Hippocampal formation (tissue), 2 donors: ENCODE results near the gene KRT33A.
"Not testable (repeated sequence)": the region's sequence is repeated elsewhere in the genome, so short reads cannot be mapped to it uniquely, and the experiment has no call there.

Source experiments
- DNase-seq, 2 donors: peaks; one replicate each; lab custom pipeline; 2025; lab: John Stamatoyannopoulos, UW

Gene KRT33A

DNA sequence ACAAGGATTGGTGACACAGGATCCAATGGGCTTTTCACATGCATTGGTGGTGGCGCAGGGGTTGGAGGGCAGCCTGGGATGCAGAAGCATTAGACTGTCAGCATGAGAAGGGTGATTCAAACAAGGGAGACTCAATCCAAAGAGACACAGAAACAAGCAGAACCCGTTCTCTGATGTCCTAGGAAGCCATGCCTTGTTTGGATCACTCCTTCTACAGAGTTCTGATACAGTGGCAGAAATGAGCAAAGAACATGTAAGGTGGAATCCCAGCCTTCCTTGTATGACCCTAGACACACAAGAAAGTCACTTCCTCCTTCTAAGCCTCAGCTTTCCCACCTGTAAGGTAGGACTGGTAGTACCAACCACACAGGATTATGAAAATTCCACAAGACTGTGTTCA is 13.3 kb upstream of the KRT33A start:
- no peak for DNase-seq

DNA sequence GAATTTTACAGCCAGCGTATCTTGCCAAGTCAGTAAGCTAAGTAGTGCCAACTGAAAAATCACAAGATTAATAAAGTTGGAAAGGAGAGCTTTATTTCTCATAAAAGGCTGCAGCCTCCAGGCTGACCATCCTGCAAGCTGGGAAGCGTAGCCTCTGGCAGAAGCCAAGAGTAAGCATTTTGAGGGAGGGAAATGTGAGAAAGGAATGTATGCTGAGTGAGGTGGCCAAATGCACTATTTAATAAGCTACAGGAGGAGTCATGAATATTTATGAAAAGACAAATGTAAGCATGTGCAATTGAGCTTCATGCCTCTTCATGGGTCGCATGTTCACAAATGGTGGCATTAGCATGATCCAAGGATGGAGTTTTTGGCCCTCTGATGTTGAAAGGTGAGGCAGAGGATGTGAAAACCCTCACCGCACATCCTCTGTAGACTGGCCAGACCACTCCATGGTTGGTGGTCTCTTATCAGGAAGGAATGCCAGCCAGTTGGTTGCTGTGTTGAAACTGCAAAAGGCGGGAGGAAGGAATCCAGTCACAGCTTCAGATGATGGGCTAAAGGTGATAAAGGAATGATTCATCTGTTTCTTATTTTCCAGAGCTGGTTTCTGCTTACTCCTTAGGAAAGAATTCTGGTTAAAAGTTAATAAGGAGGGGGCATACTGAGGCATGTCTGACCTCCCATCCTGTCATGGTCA is 9.8 kb upstream of the KRT33A start:
- DNase-seq, result no peak

GRCh38 chr17:41354536-41354935 is 3.9 kb upstream of the KRT33A start:
- DNase-seq, result no peak

DNA sequence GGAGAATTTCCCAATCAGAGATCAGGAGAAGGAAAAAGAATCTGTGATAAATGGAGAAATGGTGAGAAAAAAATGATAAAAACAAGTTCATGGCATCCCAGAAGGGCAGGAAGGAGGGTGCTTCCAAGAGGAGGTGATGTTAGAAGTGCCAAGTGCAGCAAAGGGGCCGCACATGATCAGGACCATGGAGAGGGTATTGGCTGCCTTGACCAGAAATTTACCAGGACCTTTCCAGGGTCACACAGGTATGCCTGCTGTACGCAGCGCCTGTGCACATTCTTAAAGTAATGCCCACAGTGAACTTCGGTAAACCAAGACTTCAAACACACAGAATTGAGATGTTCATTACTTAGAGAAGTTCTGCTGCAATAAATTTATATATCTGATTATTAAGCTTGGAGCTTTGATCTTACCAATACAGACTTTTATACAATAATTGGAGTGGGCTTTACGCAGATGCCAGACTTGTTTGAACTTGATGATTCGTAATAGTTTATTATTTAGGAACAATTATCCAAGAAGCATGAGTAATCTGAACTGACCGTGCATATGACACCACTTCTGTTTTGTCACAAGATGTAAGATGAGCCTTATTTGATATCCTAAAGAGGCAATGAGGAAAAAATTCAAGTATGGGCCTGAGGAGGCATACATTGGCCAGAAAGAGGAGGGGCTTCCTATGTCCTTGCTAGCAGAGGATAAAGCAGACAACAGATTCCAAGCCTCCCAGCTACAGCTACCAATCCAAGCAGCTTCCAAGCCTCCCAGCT is 2.2 kb upstream of the KRT33A start:
- no peak for DNase-seq

GRCh38 chr17:41351177-41351576 is 549 bp upstream of the KRT33A start:
- DNase-seq, result no peak

- DNase-seq, result no peak
Measured at GRCh38 chr17:41347869-41348760, 2.5 kb downstream of the KRT33A start.

GRCh38 chr17:41346421-41346820 is 4.2 kb downstream of the KRT33A start:
- DNase-seq, result not testable (repeated sequence)

GRCh38 chr17:41345992-41346391 is 4.6 kb downstream of the KRT33A start:
- no peak for DNase-seq

DNA sequence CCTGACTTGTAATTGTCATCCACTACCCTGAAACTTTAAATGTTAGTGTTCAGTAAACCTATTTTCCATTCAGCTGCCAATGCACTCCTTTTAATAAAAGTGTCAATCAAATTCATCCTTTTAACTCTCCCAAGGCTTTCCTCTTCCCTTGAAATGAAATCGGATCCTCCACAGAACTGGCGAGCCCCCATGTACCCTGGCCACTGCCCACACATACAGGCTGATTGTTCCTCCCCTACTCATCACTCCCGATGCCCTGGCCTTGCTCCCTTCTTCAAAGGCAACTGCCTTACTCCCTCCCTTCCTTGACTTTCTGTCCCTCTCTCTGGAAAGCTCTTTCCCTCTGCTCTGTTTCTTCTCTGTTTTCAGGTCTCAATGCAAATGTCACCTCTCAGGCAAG is 7.6 kb downstream of the KRT33A start:
- DNase-seq, result no peak

DNA sequence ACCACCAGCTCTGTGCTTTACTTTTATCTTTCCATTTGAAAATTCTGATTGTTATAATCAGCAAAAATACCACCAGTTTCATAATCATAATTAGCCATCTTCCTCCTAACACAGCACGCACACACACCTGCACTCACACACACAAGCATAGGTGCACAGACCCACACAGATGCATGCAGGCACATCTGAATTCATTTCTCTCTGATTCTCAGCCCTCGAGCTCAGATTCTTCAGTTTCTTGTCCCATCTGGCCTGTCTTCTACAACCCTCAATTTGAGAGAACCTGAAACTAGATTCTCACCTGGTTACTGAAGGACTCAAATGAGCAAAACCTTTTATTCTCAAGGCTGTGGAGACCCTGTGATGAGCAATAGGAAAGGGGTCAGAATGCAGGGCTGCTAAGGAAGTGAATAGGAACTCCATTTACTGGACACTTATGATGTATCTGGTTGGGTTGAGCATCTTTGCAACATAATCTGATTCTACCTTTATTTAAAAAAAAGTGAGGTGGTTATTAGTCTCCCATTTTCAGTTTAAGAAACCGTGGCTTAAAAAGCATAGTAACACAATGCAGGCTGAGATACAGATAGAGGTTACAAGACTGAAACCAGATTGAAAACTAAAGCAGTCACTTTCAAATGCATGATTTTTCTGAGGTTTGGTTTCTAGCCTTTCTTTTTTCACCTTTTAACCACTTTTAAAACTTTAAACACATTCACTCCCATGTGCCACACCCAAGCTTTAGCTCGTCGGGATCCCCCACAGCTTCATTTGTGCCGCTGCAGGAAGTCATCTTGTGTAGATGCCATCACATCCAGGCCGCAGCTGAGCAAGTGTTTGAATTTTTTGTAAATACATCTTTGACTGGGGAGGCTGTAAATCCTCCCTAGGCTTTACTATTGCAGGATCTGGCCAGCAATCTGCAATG is 9.4 kb downstream of the KRT33A start:
- no peak for DNase-seq

- DNase-seq, result no peak
Measured at GRCh38 chr17:41340494-41340893, 10.1 kb downstream of the KRT33A start.

- no peak for DNase-seq
Measured at GRCh38 chr17:41339571-41340172, 11.0 kb downstream of the KRT33A start.

- no peak for DNase-seq
Measured at GRCh38 chr17:41338961-41339485, 11.6 kb downstream of the KRT33A start.

- DNase-seq, result no peak
Measured at GRCh38 chr17:41335747-41336146, 14.9 kb downstream of the KRT33A start.

GRCh38 chr17:41334385-41335305 is 16.0 kb downstream of the KRT33A start:
- DNase-seq, result no peak

GRCh38 chr17:41333836-41334235 is 16.8 kb downstream of the KRT33A start:
- DNase-seq, result no peak

DNA sequence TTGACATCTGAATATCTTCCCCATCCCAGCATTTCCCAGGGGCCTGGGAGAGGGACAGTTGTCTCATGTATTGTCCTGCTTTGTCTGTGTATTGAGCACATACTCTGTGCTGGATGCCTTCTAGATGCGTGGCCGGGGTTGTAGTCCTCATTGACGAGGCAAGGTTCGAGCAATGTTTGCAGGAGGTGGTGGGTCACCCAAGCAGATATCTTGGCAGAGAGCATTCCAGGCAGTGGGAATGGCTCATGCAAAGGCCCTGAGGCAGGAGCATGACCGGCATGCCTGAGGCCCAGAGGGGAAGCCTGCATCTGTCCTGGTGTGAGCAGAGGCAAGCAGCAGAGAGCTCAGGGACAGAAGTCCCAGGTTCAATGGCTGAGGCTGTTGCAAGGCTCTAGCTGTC is 17.5 kb downstream of the KRT33A start:
- no peak for DNase-seq

DNA sequence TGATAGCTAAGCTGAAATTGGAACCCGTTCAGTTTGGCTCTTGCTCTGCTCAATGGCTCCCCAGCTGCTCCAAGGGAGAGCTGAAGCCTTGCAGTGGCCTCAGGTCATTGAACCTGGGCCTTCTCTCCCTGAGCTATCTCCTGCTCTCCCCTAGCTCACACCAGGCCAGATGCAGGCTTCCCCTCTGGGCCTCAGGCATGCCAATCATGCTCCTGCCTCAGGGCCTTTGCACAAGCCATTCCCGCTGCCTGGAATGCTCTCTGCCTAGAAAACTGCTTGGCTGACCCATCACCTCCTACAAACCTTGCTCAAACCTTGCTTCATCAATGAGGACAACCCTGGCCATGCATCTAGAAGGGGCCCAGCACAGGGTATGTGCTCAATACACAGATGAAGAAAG is 18.4 kb downstream of the KRT33A start:
- DNase-seq, result no peak

GRCh38 chr17:41331606-41332005 is 19.0 kb downstream of the KRT33A start:
- no peak for DNase-seq
